Endodermal cell (in vitro differentiated cells): ENCODE data around the gene FAM24B. TPM values are rescaled to one million over a fixed set of nuclear protein-coding genes. Genes with fewer than 3 reads are reported as not detected.

ENCODE experiments used
- DNase-seq: peaks from one replicate; pipeline ENCODE4 v3.0.0-alpha.2; 2017
- H3K27ac ChIP-seq: 2 replicates; pipeline ENCODE4 v1.5.1; 2013; ENCODE audit warnings: mild to moderate bottlenecking, low read depth, low read length, moderate library complexity
- H3K27me3 ChIP-seq: 2 replicates; pipeline ENCODE4 v1.6.1; 2013; ENCODE audit warnings: mild to moderate bottlenecking, low read length, moderate library complexity; ENCODE audit not compliant: insufficient read depth, control insufficient read depth, poor library complexity, severe bottlenecking
- H3K36me3 ChIP-seq: 2 replicates; pipeline ENCODE4 v1.7.0; 2013; ENCODE audit warnings: mild to moderate bottlenecking, low read length, moderate library complexity; ENCODE audit not compliant: control insufficient read depth, insufficient read depth
- H3K4me1 ChIP-seq: one replicate; pipeline ENCODE4 v1.7.0; 2013; ENCODE audit warnings: low read length; ENCODE audit not compliant: control insufficient read depth, insufficient read depth
- H3K4me3 ChIP-seq: 2 replicates; pipeline ENCODE4 v1.5.1; 2013; ENCODE audit warnings: mild to moderate bottlenecking, low read length, moderate library complexity
- H3K9ac ChIP-seq: 2 replicates; pipeline ENCODE4 v1.6.1; 2013; ENCODE audit warnings: mild to moderate bottlenecking, low read length, moderate library complexity; ENCODE audit not compliant: poor library complexity, severe bottlenecking; ENCODE audit errors: extremely low read depth
- H3K9me3 ChIP-seq: 2 replicates; pipeline ENCODE4 v1.6.1; 2013; ENCODE audit warnings: mild to moderate bottlenecking, low read length, moderate library complexity; ENCODE audit not compliant: control insufficient read depth
- H3K27ac Mint-ChIP-seq: 2 replicates; pipeline ENCODE4 v1.8.0; 2020; ENCODE audit warnings: mixed read lengths
- H3K27me3 Mint-ChIP-seq: 2 replicates; pipeline ENCODE4 v1.8.0; 2021; ENCODE audit warnings: mild to moderate bottlenecking, mixed read lengths; ENCODE audit not compliant: insufficient read depth
- H3K36me3 Mint-ChIP-seq: 2 replicates; pipeline ENCODE4 v1.8.0; 2020; ENCODE audit warnings: low read depth, mixed read lengths
- H3K4me1 Mint-ChIP-seq: 2 replicates; pipeline ENCODE4 v1.8.0; 2020; ENCODE audit warnings: mixed read lengths
- H3K4me3 Mint-ChIP-seq: 2 replicates; pipeline ENCODE4 v1.8.0; 2020; ENCODE audit warnings: mild to moderate bottlenecking, moderate library complexity, mixed read lengths
- H3K9me3 Mint-ChIP-seq: 2 replicates; pipeline ENCODE4 v1.8.0; 2020; ENCODE audit warnings: mild to moderate bottlenecking, mixed read lengths
- CTCF ChIP-seq: fragments of 200-600 bp; sonication (generic); conservative IDR thresholded peaks from 2 replicates; pipeline ENCODE4 v1.5.0; 2021; ENCODE audit warnings: antibody characterized with exemption, mild to moderate bottlenecking
- WGBS, 2 experiments: methylation state at CpG; one replicate each; pipeline versions ENCODE4 v1.1.5 to v1.1.7; 2013; ENCODE audit warnings: missing lambda C conversion rate in 2 of 2, mixed read lengths in 1 of 2; ENCODE audit not compliant: insufficient coverage in 1 of 2, insufficient read length in 1 of 2; 5-methylcytosine and 5-hydroxymethylcytosine counted together
- total RNA-seq, 2 donors: library from RNA; stranded (reverse); fragmentation: NEBNext Ultra II Directional in 1 of 2; extraction: Animal tissue kit (Norgen Biotek cat#: 25700) in 1 of 2; gene quantifications; 2 replicates in 1 of 2; 3 replicates in 1 of 2; pipeline ENCODE4 v1.2.1, GENCODE V29; 2021

The FAM24B gene
- total RNA-seq, 2 donors from 2014 or later, result 2.9 TPM; not detected in 1

- Histone ChIP-seq H3K4me1 (no peaks in the 10 kb centered on the region), H3K9ac (no peak overlapping the region), H3K4me3 (no peak overlapping the region), H3K27ac (no peak overlapping the region), H3K9me3 (no peaks in the 10 kb centered on the region), H3K27me3 (no peaks in the 10 kb centered on the region), H3K36me3 (no peaks in the 10 kb centered on the region)
- H3K9me3 Mint-ChIP-seq, result no peaks in the 10 kb centered on the region
- H3K36me3 Mint-ChIP-seq, result no peaks in the 10 kb centered on the region
- TF ChIP-seq CTCF, result no peak
- WGBS, 2 experiments, result 83 to 100% methylated on average over 1 of the region's 1 CpG
- DNase-seq, result no peak
- peaks cover 18% of the 10 kb centered on the region for H3K27me3 Mint-ChIP-seq
- no peak overlapping the region for H3K4me3 Mint-ChIP-seq
- H3K27ac Mint-ChIP-seq, result no peak overlapping the region
- no peaks in the 10 kb centered on the region for H3K4me1 Mint-ChIP-seq
These were observed 4.8 kb upstream of the FAM24B start for GRCh38 chr10:122884166-122884565.

- Histone ChIP-seq H3K4me3 (no peak overlapping the region), H3K27ac (no peak overlapping the region), H3K4me1 (peaks cover under 1% of the 10 kb centered on the region), H3K9me3 (no peaks in the 10 kb centered on the region), H3K9ac (no peak overlapping the region), H3K36me3 (no peaks in the 10 kb centered on the region), H3K27me3 (no peaks in the 10 kb centered on the region)
- Mint-ChIP-seq H3K4me1 (peaks cover 6% of the 10 kb centered on the region), H3K4me3 (no peak overlapping the region), H3K36me3 (no peaks in the 10 kb centered on the region), H3K27ac (no peak overlapping the region), H3K27me3 (peaks cover 26% of the 10 kb centered on the region), H3K9me3 (no peaks in the 10 kb centered on the region)
- DNase-seq, result no peak
- TF ChIP-seq CTCF, result no peak
These were observed 3.4 kb upstream of the FAM24B start for GRCh38 chr10:122882766-122883165.

GRCh38 chr10:122878799-122879338, 512 bp downstream of the FAM24B start:
- Mint-ChIP-seq H3K4me3 (peak overlapping the region; percentile 57), H3K4me1 (peaks cover 35% of the 10 kb centered on the region), H3K9me3 (no peaks in the 10 kb centered on the region), H3K27me3 (peaks cover 26% of the 10 kb centered on the region), H3K36me3 (no peaks in the 10 kb centered on the region), H3K27ac (no peak overlapping the region)
- no peak overlapping the region for H3K27ac ChIP-seq
- TF ChIP-seq CTCF, result no peak
- H3K4me3 ChIP-seq, result peak overlapping the region; percentile 71
- WGBS, 2 experiments, result 61 to 89% methylated on average over 2 to 14 of the region's 14 CpGs
- H3K4me1 ChIP-seq, result peaks cover 9% of the 10 kb centered on the region
- H3K9ac ChIP-seq, result no peak overlapping the region
- no peaks in the 10 kb centered on the region for H3K36me3 ChIP-seq
- no peaks in the 10 kb centered on the region for H3K9me3 ChIP-seq
- no peaks in the 10 kb centered on the region for H3K27me3 ChIP-seq
- DNase-seq, result no peak
